Stimulated activated CD8-positive, alpha-beta memory T cell treated with anti-CD3 and anti-CD28 coated beads, Interleukin-7, amount 100 ng/mL, for 4 hours (primary cell): ENCODE measurements around the gene OPRL1.

Source experiments
- DNase-seq, 2 donors: peaks; one replicate each; pipeline ENCODE4 v3.0.0-alpha.2; 2020; ENCODE audit warnings: low read depth in 2 of 2

Gene OPRL1

DNA sequence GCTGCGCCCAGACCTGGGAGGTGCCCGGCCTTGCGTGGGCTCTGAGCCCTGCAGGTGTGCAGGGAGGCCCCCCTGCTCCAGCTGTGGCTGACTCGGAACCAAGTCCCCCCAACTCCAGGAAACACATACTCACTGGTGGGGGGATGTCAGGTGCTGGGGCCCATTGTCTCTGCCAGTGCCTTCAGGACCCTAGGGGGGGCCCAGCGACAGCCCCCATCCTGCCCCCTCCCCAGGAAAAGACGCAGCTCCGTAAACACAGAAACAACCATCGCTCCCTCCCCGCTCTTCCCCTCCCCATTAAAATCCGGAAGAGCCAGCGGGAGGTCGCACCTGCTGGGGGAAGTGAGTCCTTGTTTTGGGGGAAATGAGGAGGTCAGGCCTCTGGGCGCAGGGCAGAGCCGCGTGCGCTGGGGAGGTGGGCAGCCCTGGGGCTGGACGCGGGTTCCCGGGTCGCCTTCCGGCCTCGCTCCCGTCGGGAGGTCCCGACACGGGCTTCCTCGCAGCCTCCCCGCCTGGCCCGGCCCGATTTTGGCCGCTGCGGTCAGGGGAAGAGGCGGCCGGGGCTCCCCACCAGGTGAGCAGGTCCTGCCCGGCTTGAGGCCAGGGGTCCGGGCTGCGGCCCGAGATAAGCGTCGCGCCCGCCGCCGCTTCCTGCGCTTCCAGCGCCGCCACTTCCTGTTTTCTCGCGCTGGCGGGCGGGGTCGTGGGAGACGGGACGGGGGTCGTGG lies 37.7 kb upstream of the OPRL1 start:
- DNase-seq = no peak

DNA sequence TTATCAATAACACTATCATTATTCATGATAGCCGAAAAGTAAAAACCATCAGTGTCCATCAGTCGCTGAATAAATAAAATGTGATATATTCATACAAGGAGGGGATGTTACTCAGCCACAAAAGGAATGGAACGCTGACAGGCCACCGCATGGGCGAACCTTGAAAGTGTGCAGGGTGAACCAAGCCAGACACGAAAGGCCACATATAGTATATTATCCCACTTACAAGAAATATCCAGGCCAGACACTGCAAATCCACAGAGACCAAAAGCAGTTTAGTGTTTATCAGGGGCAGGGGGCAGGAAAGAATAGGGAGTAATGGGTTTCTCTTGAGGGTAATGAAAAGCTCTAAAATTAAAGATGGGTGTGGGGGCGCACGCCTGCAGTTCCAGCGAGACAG lies 36.1 kb upstream of the OPRL1 start:
- no peak for DNase-seq

DNA sequence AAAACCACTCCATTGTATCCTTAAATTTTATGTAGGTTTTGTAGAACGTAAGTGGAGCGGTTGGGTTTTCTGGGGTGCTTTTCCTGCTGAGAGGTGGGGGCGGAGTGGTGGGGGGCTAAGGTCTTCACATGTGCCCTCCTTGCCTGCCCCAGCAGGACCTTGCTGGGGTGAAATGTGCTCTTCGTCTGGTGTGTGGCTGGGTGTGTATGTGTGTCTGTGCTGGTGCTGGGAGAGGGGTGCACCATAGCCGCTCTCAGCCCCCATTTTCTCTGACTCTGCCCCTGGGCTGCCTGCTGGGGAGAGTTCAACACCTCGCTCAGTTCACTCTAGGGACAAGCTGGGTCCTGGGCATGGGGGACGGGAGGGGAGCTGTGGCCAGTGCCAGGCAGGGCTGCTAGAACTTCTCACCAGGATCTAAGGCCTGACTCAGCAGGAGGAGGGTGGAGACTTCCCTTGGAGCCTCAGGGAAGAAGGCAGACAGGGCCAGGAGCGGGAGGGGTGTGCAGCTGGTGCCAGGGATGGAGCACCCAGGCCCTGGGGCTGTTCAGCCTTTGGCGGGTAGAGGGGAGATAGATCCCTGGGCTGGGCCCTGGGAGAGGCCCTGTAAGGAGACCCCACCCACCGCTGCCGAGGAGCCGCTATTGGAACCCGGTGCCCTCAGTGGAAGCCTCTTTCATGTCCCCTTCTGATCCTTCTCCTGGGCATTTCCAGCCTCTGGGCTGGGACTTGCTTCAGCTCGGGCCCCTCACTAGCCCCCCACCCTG lies 35.2 kb upstream of the OPRL1 start:
- no peak for DNase-seq

DNA sequence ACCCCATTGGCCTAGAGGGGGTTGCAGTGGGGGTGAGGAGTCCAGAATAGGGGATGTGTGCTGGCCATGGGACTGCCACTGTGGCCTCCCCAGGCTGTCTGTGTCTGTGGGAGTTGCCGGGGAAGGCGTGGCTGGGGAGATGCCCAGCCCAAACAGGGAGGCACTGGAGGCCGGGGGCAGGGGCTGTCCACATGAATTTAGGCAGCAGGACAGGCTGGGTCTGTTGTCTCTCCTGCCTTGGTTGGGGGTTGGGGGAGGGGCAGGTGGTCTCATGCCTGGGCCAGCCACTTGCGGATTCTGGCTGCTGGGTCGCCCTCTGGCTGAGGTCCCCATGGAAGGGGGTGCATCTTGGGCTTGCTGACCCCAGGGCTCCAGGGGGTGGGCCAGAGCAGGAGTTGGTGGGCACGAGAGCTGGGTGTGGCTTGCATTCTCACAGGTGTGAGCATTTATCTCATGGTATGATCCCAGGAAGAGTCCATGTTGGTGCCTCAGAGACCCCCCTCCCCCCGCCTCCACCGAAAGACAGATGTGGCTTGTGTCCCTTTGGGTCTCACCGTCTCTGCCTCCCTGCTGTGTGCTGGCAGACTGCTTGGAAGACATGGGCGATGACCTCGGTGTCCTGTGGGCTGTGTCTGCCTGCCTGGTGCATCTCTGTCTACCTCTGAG lies 34.4 kb upstream of the OPRL1 start:
- no peak for DNase-seq

DNA sequence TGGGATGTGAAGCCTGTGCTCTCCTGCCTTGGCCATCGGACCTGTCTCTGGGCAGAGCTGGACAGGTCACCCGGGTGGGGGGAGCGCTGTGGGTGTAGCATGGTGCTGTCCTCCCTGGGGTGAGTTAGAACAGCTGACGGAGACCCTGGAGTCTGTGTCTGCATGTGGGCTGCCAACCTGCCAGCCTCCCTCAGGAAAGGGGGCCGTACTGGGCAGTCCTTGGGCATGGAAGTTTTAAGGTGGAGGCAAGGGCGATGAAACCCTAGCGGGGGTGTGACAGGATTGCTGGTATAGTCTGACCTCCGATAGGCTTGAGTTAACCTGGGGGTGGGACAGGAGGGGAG lies 32.9 kb upstream of the OPRL1 start:
- DNase-seq = no peak

DNA sequence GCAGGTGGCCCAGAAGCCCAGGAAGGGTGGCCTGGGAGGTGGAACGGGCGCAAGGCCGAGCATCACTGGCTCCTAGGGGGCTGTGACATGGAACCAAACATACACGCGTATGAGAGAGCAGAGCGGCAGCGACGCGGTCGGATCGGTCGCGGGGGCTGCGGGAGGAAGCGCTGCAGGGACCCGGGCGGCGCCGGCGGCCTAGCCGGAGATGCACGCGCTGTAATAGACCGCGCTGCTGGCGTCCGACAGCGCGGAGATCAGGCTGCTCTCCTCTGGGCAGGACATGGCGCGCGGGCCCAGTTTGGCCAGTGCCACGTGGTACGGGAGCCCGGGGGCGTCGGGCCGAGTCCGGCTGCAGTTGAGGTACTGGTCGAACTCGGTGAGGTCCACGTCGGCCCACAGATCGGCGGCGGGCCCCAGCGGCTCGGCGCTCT lies 31.9 kb upstream of the OPRL1 start:
- DNase-seq = no peak

DNA sequence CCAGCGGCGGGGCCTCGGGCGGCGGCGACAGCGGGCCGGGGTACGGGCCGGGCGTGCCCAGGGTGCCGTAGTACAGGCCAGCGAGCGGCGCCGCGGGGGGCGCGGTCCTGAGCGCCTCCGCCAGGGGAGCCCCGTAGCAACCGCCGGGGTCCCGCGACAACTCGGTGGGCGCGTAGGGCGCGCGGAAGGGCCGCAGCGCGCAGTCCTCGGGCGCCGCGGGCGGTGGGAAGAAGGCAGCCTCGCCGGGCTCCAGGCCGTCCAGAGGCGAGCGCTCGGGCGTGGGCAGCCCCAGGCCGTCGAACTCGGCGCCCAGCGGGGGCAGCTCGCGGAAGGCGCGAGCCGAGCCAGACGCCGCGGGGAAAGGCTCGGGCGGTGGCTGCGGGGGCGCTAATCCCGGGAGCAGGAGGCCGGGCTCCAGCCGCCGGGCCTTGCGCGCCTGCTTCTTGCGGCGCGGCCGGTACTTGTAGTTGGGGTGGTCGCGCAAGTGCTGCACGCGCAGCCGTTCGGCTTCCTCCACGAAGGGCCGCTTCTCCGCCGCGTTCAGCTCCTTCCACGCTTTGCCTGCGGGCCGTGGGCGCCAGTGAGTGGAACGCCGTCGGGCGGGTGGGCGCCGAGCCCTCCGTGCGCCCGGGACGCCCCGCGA lies 31.4 kb upstream of the OPRL1 start:
- DNase-seq = no peak

DNA sequence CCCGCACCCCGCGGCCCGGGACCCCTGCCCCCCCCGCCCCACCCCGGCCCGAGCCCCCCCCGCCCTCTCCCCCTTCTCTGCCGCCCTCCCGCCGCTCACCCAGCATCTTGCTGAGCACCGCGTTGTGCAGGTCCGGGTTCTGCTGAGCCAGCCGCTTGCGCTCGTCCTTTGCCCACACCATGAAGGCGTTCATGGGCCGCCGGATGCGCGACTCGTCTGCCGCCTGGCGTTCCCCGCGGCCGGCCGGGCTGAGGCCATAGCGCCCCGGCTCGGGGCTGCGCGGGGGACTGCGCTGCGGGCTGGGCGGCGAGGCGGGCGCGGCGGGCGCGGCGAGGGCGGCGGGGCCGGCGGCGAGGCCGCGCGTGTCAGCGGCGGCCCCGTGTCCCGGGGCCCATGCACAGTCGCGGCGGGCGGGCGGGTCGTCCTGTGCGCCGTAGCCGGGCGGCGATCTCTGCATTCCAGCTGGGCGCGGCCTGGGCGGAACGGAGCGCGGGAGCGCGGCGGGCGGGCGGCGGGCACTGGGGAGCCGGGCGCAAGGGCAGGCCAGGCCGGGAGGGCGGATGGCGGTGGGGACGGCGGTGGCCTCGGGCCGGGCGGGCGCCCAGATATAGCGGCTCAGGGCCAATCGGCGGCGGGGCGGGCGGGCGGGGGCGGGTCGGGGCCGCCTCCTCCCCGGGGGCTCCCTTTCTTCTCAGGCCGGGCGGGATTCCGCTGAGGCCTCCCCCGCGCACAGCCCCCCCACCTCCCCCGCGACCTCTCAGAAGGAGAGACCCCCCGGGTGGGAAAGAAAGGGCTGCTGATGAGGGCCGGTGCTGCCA lies 30.6 kb upstream of the OPRL1 start, which contains the start of gene SOX18:
TSS of gene SOX18 (minus strand) at position 580 of the 818 bp plus-strand sequence. CDS start at position 457, 123 bp downstream.
- no peak for DNase-seq

DNA sequence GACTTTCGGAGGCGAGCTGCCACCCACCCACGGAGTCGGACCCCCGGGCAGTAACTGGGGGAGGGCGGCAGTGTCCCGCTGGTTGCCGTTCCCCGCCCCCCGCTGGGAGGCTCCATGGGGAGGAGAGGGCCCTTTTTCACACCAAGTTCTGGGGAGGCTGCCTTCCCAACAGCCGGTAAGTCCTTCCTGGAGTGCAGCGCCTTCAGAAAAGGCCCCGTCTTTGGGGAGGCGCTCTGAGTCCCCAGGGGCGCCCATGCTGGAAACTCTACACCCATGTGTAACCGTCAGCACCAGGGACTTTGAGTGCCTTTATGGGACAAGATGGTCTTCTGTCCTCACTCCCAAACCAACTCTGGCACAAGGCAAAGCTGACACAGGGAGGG lies 30.0 kb upstream of the OPRL1 start:
- DNase-seq = no peak

DNA sequence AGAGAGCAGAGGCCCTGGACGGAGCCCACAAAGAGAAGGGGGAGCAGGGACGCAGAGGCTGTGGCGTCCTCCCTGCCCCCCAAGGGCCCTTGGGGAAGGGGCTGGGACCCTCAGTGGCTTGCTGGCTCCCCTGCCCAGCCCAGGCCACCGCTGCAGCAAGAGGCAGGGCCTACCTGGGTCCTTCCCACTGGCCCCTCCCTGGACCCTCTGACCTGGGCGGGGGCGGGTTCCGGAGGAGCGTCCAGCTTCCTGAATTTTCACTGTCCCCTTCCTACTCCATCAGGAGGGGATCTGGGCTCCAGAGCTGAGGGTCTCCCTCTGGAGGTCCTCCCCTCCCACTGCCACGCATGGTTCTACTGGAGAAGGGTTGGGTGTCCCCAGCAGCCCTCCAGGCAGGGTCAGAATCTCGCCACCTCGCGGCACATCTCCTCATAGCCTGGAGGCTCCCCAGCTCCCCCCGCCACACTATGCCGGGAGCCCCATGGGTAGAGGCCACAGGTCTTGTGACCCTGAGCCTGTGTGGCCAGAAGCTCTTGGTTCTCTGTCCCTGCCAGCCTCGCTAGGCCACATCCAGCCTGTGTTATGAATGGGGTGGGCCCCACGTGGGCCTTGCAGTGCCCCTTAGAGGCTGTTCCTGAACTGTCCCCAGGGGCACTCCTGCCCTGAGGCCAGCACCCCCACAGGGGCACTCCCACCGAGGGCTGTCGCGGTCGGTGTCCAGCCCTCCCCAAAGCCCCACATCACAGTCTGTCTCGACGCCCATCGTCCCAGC lies 29.4 kb upstream of the OPRL1 start:
- no peak for DNase-seq

DNA sequence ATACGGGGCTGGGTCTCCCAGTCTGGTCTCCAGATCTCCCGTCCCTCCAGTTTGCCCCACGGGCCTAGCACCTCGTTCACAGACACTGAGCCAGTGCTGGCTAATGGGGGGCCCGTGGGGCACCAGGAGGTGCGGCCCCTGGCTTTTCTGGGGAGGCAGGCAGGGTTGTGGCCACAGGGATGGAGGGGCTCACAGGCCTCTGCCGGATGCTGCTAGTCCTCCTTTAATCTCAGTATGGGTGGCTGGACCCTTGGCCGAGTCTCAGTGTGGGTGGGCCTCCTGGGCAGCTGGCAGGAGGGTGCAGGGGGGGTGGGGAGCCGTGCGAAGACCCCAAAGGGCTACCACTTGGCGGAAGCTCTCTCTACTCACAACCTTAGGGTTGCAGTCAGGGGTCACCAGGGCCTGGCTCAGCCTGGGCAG lies 28.8 kb upstream of the OPRL1 start:
- DNase-seq = no peak

DNA sequence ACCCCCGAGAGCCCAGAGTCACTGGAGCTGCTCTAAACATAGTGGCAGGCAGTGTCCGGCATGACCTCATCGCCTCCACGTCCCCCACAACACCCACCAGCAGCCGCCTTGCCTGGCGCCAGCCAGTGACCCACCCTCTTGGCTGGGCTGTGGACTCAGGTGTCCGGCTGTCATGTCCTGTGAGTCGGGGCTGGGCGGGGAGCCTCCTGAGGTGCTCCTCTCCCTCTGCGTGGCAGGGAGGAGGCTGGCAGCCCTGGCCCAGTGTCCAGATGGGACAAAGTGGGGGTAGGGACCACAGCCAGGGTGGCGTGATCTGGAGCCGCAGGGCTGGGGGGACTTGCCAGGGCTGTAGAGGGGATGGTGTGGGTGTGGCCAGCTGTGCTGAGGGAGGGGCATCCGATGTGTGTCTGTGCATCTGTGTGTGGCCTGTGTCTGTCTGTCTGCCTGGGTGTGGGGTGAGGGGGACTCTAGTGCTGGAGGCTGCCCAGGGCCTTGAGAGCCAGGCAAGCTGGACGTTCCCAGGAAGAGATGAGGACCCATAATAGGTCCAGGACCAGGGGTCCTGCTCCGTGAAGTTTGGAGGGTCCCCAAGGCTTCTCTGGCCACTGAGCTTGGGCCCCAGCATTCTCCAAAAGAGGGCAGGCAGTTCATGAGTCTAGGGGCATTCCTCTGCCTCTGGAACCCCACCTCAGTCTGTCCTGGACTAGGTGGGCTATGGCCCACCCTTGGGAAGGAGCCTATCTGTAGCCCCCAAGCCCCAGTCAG lies 28.1 kb upstream of the OPRL1 start:
- DNase-seq = no peak

DNA sequence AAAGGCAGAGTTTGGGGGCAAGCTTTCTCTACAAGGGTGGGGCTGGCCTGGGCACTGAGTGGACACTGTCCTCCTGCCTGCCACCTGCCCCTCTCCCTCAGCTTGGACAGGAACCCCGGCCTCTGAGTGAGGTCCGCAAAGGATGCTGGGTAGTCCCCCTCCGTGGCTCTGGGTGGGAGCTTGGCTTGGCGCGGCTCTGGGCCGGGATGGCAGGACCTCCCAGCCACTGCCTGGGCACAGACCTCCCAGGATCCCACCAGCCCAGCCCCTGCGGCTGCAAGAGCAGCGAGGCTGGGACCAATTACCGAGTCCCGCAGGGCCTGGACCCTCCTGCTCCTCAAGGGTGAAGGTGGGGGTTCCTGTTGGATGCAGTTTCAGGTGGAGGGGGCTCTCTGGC lies 27.6 kb upstream of the OPRL1 start:
- no peak for DNase-seq

DNA sequence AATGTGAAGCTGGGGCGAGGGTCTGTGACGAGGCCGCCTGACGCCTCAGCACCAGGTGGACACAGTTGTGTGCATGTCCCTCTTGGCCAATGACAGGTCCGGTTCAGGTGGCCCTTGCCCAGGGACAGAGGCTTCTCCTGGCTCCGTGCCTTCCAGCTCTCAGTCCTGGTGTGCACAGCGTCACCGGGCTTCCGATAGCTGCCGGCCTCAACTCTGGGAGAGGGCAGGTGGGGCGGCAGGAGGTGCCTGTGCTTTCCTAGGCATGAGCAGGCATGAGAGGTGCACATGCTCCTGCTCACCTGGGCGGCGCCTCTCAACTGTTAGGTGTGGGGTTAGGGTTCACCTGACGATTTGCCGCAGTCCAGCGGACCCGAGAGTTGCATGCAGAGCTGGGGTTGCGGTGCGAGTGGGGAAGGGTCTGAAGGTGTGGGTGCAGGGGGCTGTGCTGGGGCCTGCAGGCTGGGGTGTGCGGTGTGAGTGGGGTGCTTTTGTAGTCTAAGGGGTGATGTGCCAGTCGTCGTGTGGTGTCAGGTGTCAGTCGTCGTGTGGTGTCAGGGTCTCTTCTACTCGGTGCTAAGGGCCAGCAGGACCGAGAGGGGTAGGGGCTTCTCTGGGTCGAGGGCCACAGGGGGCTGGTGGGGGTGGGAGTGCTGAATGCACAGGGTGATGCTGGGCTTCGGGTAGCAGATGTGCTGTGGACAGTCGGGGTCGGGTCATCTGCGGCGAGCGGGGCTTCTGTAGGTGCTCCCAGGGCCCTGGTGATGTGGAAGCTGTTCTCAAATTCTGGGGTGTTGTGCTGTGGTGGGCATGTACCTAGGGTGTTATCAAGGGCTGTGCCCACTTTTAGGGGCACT lies 26.7 kb upstream of the OPRL1 start:
- DNase-seq = no peak

DNA sequence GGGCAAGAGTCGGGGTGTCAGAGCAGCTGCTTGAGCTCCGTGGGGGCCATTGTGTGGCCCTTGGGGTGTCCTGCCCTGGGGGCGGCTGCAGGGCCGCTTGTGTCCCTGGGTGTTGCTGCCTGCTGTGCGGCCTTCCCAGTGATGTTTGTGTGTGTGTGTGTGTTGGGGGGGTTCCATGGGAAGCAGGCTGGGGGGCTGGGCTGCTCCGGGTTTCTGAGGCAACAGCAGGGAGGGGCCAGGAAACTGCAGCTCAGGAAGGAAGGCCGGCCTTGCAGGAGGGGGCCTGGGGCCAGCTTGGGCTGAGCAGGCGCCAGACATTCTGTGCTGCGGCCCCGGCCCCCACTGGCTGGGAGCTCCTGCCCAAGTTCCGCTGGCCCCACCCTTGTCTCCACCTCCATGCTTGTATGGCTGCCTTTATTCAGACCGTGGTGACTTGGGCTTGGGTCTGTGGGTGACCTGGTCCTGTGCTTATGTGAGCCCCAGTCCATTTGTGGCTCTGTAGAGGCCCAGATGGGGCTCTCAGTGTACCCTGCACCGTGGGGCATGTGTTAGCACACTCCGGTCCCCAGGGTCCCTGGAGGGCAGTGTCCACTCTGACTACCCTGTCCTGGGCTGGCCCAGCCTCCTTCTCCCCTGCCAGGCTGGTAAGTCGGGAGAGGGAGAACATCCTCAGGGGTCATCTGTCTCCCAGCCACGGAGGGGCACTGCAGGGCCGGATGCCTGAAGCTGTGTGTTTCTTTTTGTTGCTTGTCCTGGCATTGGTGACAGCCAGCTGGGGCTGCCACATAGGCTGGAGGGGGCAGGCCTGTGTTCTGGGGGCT lies 25.8 kb upstream of the OPRL1 start:
- no peak for DNase-seq

DNA sequence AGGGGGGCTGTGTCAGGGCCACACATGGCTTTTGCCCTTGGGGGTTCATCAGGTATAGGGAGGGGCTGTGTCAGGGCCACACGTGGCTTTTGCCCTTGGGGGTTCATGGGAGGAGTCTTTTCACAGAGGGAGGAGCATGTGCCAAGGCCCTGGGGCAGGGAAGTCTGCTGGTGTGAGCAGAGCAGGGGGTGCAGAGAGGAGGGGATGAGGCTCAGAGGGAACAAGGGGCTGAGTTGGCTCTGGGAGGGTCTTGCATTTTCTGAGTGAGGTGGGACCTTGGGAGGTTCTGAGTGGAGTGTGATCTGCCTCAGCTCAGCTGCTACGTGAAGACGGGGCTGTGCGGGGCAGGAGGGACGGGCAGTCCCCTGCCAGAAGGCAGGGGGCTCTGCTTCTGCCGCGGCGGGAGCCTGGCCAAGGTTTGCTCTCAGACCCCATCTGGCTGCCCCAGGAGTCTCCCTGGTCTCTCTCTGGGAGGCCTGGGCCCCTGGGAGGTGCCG lies 24.4 kb upstream of the OPRL1 start:
- DNase-seq = no peak

DNA sequence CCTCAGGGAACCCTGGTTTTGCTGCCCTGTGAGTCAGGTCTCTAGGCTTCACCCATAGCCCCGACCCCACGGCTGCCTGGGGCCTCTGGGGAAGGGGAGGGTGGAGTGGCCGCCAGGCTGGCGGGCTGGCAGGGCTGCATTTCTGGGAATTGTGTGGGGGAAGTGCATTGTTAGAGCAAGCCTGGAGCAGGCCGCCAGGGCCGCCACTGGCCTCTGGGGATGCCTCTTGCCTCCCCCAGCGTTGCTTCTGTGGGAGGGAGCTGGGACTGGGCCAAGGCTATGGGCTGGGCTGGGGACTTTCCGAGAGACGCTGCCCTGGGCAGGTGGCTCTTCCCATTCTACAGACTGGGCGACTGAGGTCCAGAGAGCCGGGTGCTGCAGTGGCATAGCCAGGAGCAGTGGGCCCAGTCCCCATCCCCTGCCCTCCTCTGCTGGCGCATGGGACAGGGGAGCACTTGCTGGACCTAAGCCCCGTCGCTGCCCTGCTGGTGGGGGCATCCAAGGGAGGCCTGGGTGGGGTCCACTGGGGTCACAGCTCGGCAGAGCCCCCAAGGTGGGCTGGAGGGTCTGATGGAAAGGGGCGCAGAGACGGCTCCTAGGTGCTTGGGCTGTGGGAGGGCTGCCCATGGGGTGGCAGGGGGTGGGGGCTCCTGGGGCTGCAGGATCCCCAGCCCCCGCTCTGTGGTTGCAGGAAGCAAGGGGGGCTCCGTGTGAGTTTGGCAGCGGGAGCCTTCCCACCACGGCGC lies 23.8 kb upstream of the OPRL1 start:
- no peak for DNase-seq

DNA sequence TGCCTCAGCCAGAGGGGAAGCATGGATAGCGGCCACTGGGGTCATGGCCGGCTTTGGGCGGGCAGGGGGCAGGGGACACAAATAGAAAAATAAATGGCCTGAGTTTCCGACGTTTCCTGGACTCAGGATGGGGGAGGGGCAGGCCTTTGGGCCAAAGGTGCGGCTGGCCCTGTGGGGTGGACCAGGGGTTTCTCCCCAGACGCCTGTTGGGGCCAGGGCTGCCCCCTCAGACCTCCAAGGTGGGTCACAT lies 23.3 kb upstream of the OPRL1 start:
- DNase-seq = no peak
